Right renal pelvis (tissue), 4 donors: Measurements from ENCODE around the gene TMEM178B. TPM values are rescaled to one million over a fixed set of nuclear protein-coding genes. Genes with fewer than 3 reads are reported as not detected.
"Not testable (repeated sequence)": the region's sequence is repeated elsewhere in the genome, so short reads cannot be mapped to it uniquely, and the experiment has no call there.

Experiments used
- DNase-seq, 4 donors: peaks; one replicate each; pipeline ENCODE4 v3.0.0-alpha.2; 2013; ENCODE audit warnings: low read depth in 4 of 4, low spot score in 3 of 4, missing footprints in 1 of 4
- polyA plus RNA-seq, 4 donors: library from polyadenylated mRNA; unstranded; fragments of 120-200 nt; gene quantifications; one replicate each; pipeline ENCODE4 v1.2.1, GENCODE V29; 2013; ENCODE audit not compliant: insufficient read length in 4 of 4

The TMEM178B gene
- polyA plus RNA-seq, 4 donors, result 0.19 to 0.56 (median 0.40) TPM

- DNase-seq, result no peak
These were observed 295.6 kb downstream of the TMEM178B start for GRCh38 chr7:141369422-141369821.

GRCh38 chr7:141370178-141370577 is 296.3 kb downstream of the TMEM178B start:
- no peak for DNase-seq

DNA sequence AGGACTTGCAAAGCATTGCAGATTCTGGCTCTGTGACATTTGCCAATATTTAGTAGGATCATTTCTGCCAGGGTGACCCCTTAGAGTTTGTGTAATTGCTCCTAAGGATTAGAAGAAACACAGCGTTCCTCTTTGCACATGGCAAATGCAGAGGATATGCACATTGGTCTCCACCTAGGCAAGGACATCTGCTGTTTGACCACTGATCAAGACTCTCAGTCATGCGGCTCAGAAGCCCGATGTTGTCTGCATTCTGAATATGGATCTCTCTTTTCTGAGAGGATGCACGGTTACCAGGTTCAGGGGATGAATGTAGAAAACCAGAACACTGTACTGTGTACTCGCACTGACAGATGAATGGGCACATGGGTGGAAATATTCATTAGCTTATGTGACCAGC is 296.8 kb downstream of the TMEM178B start:
- no peak for DNase-seq

DNA sequence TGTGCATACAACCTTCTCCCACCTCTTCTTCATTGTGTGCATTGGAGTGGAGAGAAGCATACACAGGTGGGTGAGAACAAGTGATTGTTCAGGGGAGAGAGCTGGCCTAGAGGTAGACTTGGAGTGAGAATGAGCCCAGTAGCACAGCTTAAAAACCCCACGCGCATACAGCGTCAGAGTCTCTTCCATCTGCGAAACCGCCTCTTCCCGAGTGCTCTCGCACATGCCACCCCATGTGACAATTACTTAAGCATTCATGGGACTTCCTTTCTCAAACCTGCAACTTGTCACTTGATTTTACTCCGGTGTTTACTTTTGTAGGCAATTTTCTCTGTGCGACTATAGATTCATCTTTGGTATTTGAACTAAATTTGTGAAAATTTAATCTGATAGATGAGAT is 300.6 kb downstream of the TMEM178B start:
- no peak for DNase-seq

GRCh38 chr7:141375442-141375841 is 301.6 kb downstream of the TMEM178B start:
- no peak for DNase-seq

- no peak for DNase-seq
These were observed 304.0 kb downstream of the TMEM178B start for GRCh38 chr7:141377906-141378305.

DNA sequence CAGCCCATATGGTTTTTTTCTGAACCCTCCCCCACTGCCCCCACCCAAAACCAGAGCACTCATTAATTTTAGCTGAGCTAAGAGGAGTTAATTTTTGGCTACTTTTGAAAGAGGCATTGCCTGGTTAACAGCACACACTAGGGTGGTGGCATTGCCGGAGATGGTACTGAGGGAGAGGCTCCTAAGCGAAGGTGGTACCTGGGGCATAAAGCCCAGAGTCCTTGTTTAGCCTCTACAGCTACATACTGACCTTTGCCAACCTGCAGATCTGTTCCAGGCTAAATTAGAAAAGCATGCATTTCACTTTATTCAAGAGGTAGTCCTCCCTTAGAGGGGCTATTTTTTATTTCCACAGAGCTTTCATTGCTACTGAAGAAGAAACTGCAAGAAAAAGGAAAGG is 304.5 kb downstream of the TMEM178B start:
- no peak for DNase-seq

DNA sequence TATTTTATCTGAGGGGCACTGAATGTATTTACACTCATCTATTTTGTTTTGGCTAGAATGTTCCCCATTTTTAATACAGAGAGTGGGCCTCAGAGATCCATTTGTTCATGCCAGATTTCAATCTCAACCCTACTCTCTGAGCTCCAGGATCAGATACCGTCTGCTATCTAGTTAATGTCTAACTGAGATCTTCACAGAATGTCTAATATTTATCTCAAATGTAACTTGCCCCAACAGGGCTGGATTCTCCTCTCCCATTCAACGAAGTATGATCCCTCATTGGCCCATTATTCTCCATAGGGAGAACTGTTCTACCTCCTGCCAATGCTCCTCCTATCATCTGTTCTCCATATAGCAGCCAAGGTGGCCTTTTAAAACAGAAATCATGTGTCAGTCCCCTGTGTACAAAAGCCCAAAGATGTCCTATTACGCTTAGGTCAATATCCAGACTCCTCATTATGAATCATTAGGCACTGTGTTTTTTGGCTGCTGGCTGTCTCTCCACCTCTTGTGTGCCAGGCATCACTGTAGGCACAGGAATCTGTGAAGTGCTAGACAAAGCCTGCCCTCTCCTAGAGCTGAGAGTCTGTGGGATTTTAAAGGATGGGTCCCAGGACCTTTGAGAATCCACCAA is 308.0 kb downstream of the TMEM178B start:
- no peak for DNase-seq

DNA sequence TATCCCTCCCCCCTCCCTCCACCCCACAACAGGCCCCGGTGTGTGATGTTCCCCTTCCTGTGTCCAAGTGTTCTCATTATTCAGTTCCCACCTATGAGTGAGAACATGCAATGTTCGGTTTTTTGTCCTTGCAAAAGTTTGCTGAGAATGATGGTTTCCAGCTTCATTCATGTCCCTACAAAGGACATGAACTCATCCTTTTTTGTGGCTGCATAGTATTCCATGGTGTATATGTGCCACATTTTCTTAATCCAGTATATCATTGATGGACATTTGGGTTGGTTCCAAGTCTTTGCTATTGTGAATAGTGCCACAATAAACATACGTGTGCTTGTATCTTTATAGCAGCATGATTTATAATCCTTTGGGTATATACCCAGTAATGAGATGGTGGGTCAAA is 309.5 kb downstream of the TMEM178B start:
- not testable (repeated sequence) for DNase-seq

DNA sequence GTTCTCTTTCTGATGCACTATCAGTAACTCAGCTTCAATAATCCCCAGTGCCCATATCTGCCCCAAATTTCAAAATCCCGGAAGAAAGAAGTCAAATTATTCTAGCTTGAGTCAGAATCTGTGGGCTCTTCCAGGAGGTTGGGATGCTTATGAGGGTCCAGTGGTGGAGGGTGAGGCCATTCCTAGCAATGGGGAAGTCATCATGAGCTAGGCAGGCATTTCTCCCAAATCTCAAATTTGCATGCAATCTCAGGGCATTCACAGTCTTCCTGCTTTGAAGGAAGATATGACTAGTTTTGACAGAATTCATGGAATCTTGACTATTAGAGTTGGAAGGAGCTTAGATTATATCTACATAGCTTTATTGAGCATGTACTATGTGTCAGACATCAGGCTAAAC is 313.0 kb downstream of the TMEM178B start:
- no peak for DNase-seq

- no peak for DNase-seq
These were observed 313.8 kb downstream of the TMEM178B start for GRCh38 chr7:141387521-141388217.

GRCh38 chr7:141389140-141389796 is 315.4 kb downstream of the TMEM178B start:
- DNase-seq, result no peak

DNA sequence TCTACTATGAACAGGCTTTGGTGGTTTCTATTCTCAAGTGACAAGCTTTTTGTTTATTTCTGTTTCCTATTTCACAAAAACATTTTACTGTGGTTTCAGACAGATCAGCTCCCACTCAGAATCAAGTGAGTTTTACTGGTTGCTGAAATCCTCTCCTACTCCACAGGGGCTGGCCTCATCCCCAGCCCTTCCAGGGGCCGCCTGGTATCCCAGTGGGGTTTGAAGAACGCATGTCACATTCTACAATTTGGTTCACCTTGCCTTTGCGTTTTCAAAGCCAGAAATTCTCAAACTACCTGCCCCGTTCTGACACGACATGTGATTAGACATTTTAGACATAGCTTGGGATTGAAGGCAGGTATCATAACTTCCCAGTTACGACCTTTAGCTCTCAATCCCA is 316.5 kb downstream of the TMEM178B start:
- DNase-seq, result no peak

GRCh38 chr7:141393056-141393455 is 319.2 kb downstream of the TMEM178B start:
- no peak for DNase-seq

GRCh38 chr7:141397236-141398163 is 323.6 kb downstream of the TMEM178B start:
- DNase-seq, result no peak

GRCh38 chr7:141400356-141400755 is 326.5 kb downstream of the TMEM178B start:
- no peak for DNase-seq

DNA sequence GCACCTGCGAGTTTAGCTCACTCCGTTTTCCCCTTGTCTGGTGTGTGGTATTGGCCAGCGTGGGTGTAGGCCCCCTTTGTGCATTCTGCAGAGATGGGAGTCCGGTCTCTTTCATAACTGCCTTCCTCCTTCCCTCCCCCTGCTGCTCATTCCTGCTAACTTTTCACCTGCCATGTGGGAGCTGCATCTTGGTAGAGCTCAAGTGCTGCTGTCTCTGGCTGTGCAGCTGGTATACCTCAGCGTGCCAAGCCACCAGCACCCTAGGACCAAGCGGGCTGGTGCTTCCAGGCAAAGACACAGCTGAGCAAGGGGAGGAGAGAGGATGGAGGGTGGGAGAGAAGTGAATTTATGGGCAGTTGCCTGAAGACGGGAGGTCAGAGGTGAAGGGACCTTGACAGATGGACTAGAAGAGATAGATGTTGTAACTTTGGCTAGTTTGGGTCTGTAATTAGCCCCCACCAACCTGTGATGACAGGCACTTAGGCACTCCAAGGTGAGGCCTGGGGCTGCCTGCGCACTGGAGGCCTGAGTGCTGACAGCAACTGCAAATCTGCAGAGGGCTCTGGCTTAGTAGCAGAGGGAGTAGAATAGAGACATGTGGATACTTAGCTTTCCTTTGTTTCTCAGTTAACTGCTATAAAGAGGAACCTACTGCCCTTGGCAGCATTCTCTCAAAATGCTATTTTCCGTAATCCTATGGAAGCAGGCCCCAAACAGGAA is 328.6 kb downstream of the TMEM178B start:
- DNase-seq, result no peak

DNA sequence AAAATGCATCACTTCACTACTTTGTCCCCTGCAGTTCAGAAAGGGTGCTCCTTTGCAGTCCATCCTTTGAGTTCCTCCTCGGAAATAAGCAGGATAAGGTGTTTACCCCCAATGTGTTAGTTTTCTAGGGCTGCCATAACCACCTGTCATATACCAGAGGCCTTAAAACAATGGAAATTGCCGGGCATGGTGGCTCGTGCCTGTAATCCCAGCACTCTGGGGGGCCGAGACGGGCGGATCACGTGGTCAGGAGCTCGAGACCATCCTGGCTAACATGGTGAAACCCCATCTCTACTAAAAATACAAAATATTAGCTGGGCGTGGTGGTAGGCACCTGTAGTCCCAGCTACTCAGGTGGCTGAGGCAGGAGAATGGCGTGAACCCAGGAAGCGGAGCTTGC is 330.0 kb downstream of the TMEM178B start:
- not testable (repeated sequence) for DNase-seq

DNA sequence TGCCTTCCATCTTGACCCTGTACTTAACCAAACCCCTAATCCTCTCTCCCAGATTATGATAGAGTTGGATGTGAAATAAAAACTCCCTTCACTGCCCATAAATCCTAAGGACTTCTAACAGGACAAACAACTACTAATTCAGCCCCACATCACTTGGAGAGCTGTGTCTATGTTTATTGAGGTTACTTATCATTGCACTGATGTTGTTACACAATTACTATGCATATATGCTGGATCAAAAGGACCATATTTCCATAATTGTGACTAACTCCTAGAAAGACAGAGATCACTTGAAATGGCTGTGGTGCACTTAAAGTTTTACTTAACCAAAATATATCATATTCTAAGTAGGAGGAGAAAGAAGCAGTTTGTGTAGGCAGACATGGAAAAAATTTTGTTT is 332.5 kb downstream of the TMEM178B start:
- DNase-seq, result no peak

GRCh38 chr7:141407893-141408292 is 334.0 kb downstream of the TMEM178B start:
- no peak for DNase-seq
